Ishikawa (cell line): ENCODE measurements around the gene PHLDA2.
A peak's percentile ranks its signal among the peaks of the same experiment; 100 is the strongest.

Experiments used
- CEBPB ChIP-seq: IDR thresholded peaks from 2 replicates; pipeline ENCODE4 v1.6.1; 2012
- CREB1 ChIP-seq: IDR thresholded peaks from 2 replicates; pipeline ENCODE4 v1.6.1; 2012; ENCODE audit warnings: low read depth
- EGR1 ChIP-seq: IDR thresholded peaks from 2 replicates; pipeline ENCODE4 v1.6.1; 2012
- EP300 ChIP-seq: IDR thresholded peaks from 2 replicates; pipeline ENCODE4 v1.6.1; 2012; ENCODE audit warnings: borderline replicate concordance
- FOXM1 ChIP-seq: IDR thresholded peaks from 2 replicates; pipeline ENCODE4 v1.6.1; 2012; ENCODE audit warnings: low read depth, borderline replicate concordance
- MAX ChIP-seq: IDR thresholded peaks from 2 replicates; pipeline ENCODE4 v1.6.1; 2012
- NFIC ChIP-seq: IDR thresholded peaks from 2 replicates; pipeline ENCODE4 v1.6.1; 2012
- RAD21 ChIP-seq: IDR thresholded peaks from 2 replicates; pipeline ENCODE4 v1.6.1; 2012; ENCODE audit warnings: low read depth
- REST ChIP-seq: IDR thresholded peaks from 2 replicates; pipeline ENCODE4 v1.6.1; 2012; ENCODE audit warnings: low read depth, mild to moderate bottlenecking
- TAF1 ChIP-seq: IDR thresholded peaks from 2 replicates; pipeline ENCODE4 v1.6.1; 2012; ENCODE audit warnings: low read depth, mild to moderate bottlenecking
- TCF12 ChIP-seq: IDR thresholded peaks from 2 replicates; pipeline ENCODE4 v1.6.1; 2012; ENCODE audit warnings: low read depth
- TEAD4 ChIP-seq: IDR thresholded peaks from 2 replicates; pipeline ENCODE4 v1.6.1; 2012
- YY1 ChIP-seq: IDR thresholded peaks from 2 replicates; pipeline ENCODE4 v1.6.1; 2012; ENCODE audit warnings: low read depth
- ZBTB7A ChIP-seq: IDR thresholded peaks from 2 replicates; pipeline ENCODE4 v1.6.1; 2012; ENCODE audit warnings: low read depth
- TF ChIP-seq, protein P1 (sequence below): IDR thresholded peaks from 2 replicates; pipeline ENCODE4 v1.6.1; 2012

The PHLDA2 gene

GRCh38 chr11:2931771-2932738 is 2.8 kb upstream of the PHLDA2 start:
- TF ChIP-seq TAF1 (no peak), CEBPB (no peak), FOXM1 (no peak), ZBTB7A (no peak), EGR1 (no peak), TEAD4 (no peak), RAD21 (no peak), MAX (no peak), CREB1 (no peak), TCF12 (no peak), YY1 (no peak)

DNA sequence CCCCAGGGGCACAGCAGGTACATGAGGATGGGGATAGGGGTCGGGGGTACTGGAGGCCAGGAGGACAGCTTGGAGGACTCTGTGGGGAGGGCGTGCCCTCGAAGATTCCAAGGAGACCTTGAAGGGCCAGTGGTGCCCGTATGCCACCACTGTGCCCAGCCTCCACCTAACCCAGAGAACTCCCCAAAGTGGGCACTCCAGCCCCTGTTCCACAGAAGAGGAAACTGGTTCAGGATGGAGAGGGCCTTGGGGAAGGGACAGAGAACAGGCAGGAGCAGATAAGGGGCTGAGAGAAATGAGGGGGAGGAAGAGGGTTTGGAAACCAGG is 2.2 kb upstream of the PHLDA2 start:
- TF ChIP-seq FOXM1 (no peak), NFIC (no peak), ZBTB7A (no peak), EP300 (no peak), TCF12 (no peak), CEBPB (no peak), MAX (no peak), RAD21 (no peak), REST (no peak), EGR1 (no peak), CREB1 (no peak), YY1 (no peak)
- TF ChIP-seq, protein P1, sequence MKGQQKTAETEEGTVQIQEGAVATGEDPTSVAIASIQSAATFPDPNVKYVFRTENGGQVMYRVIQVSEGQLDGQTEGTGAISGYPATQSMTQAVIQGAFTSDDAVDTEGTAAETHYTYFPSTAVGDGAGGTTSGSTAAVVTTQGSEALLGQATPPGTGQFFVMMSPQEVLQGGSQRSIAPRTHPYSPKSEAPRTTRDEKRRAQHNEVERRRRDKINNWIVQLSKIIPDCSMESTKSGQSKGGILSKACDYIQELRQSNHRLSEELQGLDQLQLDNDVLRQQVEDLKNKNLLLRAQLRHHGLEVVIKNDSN = no peak

DNA sequence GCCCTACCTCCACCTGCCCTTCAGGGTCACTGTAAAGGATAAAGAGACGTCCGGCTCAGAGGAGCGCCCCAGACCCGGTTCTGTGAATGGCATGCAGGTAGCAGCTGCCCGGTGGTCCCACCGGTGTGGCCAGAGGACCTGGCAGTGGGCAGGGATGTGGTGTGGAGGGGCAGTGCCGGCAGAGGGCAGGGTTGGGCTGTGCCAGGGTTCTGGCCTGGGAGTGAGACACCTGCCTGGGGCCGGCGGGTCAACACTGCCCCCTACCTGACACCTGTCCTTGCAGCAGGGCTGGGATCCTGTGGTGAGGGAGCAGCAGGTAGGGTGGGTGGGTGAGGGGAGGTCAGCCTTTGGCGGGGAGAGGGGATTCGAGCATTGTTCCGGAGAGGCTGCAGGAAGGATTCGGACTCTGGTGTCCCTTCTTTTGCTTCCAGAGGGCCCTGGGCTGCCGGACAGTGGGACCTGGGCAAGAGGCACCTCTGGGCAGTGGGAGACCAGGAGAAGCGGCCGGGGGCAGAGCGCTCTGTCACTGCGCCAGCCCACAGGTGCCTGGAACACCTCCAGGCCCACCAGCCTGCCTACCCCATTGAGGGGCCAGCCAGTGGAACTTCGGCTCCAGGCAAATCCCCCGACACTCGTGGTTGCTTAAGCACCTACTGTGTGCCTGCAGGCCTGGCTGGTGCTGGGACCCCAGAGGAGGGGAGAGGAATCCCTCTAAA is 1.6 kb upstream of the PHLDA2 start:
- TF ChIP-seq RAD21 (peak; percentile 97), EGR1 (no peak)

- no peak for TF ChIP-seq TEAD4
- TF ChIP-seq EP300 = peak; percentile 68; the same call in 1 of the 2 replicates
- peak; percentile 88 for TF ChIP-seq EGR1
- peak; percentile 100 for TF ChIP-seq ZBTB7A
- TF ChIP-seq YY1 = 0 out of 2 replicates have a peak, but pooled peaks have one; percentile 15
- TF ChIP-seq CREB1 = no peak
- no peak for TF ChIP-seq RAD21
- no peak for TF ChIP-seq CEBPB
- TF ChIP-seq TCF12 = peak; percentile 25; the same call in 1 of the 2 replicates
- TF ChIP-seq FOXM1 = 0 out of 2 replicates have a peak, but pooled peaks have one; percentile 26
- TF ChIP-seq TAF1 = no peak
- no peak for TF ChIP-seq NFIC
- TF ChIP-seq MAX = peak; percentile 77
- no peak for TF ChIP-seq REST
- TF ChIP-seq, protein P1 = no peak
These were observed 907 bp upstream of the PHLDA2 start for GRCh38 chr11:2929950-2930703.

- no peak for TF ChIP-seq ZBTB7A
- TF ChIP-seq EP300 = peak; percentile 32; the same call in 1 of the 2 replicates
- peak; percentile 66 for TF ChIP-seq TEAD4
These were observed 320 bp upstream of the PHLDA2 start for GRCh38 chr11:2929531-2929949.
